NCI-H2029 treated with DMSO at 0.1 percent for 48 hours (cell line): Measurements from ENCODE around the gene ZFYVE21.

ENCODE experiments used
- DNase-seq: peaks from one replicate; lab custom pipeline; 2025; lab: John Stamatoyannopoulos, UW

The ZFYVE21 gene

GRCh38 chr14:103737432-103738045 lies 21.9 kb downstream of the ZFYVE21 start:
- no peak for DNase-seq

DNA sequence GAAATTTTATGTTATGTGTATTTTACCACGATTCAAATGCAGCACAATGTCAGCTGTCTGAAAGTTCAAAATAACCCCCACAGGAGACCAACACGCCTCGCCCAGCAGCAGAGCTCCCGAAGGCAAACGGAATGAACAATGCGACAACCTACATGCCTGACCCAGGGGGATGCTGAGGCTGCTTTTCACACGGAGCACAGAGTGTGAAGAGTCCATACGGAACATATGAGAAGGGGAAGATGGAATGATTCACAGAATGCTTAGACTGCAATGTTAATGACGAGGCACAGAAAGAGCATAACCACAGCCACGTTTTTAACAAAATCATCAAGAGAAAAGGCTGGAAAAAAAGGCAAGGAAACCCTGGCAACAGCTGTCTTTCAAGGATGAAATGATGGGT lies 22.6 kb downstream of the ZFYVE21 start:
- DNase-seq = no peak

GRCh38 chr14:103738701-103739451 lies 23.3 kb downstream of the ZFYVE21 start:
- no peak for DNase-seq

GRCh38 chr14:103739466-103739792 lies 23.8 kb downstream of the ZFYVE21 start:
- DNase-seq = no peak

GRCh38 chr14:103739793-103740501 lies 24.3 kb downstream of the ZFYVE21 start:
- DNase-seq = no peak

- no peak for DNase-seq
Measured at GRCh38 chr14:103740991-103741689, 25.5 kb downstream of the ZFYVE21 start.

DNA sequence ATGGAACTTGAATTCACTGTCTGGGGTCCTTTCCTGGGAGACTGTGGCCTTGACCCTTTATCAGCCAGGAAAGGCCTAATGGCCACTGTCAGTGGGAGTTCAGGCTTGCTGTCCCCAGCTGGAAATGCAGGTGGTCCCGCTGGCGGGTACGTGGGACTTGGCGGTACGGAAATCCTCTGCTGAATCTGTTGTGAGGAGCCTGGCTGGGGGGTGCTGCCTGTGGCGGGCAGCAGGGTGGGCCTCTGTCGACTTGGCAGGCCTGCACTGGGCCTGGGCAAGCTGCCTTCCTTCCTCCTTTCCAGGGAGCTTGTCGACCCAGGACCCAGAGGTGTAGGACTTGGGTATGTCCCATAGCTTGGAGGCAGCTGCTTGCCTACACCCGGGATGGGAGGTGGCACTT lies 26.3 kb downstream of the ZFYVE21 start:
- no peak for DNase-seq

DNA sequence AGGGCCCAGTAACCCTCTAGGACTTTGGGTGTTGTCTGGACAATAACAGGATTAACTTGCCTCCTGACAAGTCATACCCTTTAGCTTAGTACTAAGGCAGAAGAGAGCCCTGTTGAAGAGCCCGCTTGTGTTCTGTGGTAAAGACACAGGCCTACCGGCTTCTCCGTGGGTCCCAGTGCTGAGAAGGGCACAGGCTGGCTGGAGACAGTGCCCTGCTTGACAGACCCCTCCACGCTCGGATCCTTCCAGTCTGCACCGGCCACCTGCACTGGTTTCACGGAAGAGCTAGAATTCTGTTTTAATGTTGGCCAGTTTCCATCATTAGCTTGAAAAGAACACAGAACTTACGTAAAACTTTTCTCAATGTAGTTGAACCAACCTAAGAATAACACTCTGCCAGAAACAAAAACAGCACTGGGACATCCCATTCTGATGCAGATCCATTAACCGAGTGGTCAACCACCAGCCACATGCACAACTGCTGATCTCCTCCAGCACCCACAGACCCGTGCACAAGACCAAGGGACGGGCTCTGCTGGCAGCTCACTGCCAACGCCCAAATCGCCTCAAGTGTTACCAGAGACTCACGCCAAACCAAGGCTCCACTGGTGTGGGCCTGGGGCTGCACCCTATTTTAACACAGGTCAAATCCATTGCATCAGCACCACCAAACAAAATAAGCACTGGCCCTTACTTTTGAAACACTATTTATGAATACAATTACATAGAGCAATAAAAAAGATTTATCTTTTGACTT lies 27.1 kb downstream of the ZFYVE21 start:
- DNase-seq = no peak

- no peak for DNase-seq
Measured at GRCh38 chr14:103743691-103744090, 28.1 kb downstream of the ZFYVE21 start.

DNA sequence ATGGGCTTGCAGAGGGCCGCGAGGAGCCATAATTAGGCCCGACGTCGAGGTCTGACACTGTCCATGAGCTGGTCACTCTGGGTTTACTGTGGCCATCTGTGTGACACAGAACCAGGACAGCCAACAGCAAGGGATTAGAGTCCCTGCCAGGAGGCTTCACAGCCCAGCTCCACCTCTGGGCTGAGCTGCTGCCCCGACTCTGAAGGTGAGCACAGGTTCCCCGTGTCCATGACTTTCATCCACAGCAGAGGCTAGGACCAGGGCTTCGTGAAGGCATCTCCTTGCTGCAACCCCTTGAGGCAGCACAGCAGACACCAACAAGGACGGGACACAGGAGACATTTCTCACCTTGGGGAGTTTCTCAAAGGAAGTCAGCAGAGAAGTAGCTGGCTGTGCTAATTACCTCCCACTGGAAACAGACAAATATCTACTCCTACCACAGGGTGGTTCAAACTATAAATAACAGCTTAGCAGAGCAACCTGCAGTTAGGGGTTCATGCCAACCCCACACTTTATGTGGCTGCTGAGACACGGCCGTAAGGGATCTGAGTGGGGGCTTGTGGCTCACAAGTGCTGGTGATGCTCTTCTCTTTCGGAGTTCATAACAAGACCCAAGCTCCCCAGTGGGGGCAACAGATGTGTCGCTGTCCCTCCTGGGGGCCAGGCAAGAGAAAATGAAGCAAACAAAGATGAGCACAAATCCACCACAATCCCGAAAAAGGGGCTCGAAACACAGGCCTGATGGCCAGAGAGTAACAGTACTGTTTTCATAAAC lies 29.2 kb downstream of the ZFYVE21 start:
- DNase-seq = no peak

GRCh38 chr14:103745424-103745823 lies 29.8 kb downstream of the ZFYVE21 start:
- no peak for DNase-seq

DNA sequence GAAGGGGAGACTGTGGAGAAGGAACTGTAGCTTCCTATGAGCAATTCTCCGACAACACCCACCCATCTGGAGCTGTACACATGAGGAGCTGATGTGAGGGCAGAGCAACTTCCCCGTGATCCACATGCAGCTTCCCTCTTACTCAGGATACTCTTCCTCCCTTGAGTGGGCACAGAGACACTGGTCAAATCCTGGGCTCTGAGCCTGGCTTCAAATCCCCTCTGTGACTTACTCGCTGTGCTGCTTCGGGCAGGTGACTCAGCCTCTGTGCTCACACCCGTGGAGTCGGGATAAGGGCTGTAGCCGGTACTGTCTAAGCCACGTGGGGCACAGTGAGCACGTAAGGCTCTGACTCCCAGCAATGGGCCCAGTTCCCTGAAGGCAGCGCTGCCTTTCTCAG lies 31.1 kb downstream of the ZFYVE21 start:
- DNase-seq = no peak

- no peak for DNase-seq
Measured at GRCh38 chr14:103748534-103748857, 32.9 kb downstream of the ZFYVE21 start.

- DNase-seq = no peak
Measured at GRCh38 chr14:103749452-103749851, 33.8 kb downstream of the ZFYVE21 start.

- no peak for DNase-seq
Measured at GRCh38 chr14:103749860-103750259, 34.2 kb downstream of the ZFYVE21 start.

DNA sequence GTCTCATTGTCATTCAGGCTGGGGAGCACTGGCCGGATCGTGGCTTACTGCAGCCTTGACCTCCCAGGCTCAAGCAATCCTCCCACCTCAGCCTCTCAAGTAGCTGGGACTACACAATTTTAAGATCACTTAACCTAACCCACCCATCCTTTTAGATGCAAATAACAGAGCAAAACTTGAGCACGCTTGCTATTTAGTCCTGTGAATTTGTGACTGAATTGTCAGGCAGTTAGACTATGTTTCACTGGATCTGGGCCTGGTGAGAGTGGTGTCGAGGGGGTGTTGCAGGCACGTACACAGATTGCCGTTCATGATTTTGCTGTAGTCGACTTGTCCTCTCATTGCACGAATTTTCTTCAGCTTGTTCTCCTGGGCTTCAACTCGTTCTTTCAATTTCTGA lies 38.2 kb downstream of the ZFYVE21 start:
- no peak for DNase-seq

- DNase-seq = no peak
Measured at GRCh38 chr14:103755060-103755459, 39.5 kb downstream of the ZFYVE21 start.

DNA sequence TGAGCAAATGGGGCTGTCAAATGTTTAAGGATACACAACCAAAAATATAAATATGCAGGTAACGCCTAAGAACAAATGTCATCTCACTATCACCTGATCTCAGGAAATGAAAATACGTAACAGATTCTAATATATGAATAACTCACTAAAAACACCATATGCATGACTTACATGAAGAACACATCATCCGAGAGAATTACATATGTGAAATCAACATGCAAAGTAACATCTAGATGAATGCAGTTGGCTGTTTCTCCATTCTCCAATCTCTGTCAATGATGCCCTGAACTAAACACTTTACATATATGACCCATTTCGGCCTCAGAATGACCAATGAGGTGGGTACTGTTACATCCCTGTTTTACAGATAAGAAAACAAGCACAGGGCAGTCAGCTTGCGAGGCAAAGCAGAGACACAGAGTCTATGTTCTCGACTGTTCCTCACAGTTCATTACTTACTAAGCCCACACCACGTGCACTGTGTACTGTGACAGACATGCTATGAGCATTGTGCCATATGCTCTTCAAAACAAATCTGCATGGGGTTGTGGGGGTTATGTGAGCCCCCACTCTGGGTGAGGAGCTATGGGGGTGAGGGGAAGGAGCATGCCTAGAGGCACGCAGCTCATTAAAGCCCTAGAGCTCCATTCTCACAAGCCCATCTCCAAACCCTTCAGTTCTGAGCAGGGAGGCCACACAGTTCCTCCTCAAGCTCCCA lies 42.6 kb downstream of the ZFYVE21 start:
- no peak for DNase-seq

DNA sequence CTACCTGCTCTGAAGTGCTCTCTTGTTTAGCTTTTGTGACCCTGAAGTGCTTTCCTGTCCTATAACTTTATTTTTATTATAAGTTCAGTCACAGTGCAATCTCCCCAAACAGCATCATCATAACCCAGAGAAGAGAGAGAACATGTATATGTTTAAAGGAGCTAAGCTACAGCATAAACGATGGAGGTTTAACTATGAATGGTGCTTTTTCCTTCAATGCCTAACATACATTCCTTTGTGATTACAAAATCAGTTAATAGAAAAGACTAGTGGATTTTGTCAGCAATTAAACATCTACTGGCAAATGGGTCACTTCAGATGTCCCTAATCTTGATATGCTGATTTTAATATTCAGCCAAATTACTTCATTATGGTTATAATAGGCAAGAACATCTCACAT lies 46.4 kb downstream of the ZFYVE21 start:
- no peak for DNase-seq

- no peak for DNase-seq
Measured at GRCh38 chr14:103762541-103762940, 46.9 kb downstream of the ZFYVE21 start.
